Trophoblast cell (in vitro differentiated cells and primary cell): Measurements from ENCODE around the gene MAP1B.

Source experiments
- DNase-seq, 2 donors: peaks; one replicate each; pipeline ENCODE4 v3.0.0-alpha.2; 2016
- H2AFZ ChIP-seq: 2 replicates; pipeline ENCODE4 v1.6.1; 2013; ENCODE audit warnings: low read length, moderate library complexity, mild to moderate bottlenecking; ENCODE audit not compliant: insufficient read depth, poor library complexity
- H2AK5ac ChIP-seq: 2 replicates; pipeline ENCODE4 v1.6.1; 2013; ENCODE audit warnings: mild to moderate bottlenecking, low read length
- H2BK120ac ChIP-seq: 2 replicates; pipeline ENCODE4 v1.6.1; 2013; ENCODE audit warnings: low read length, mild to moderate bottlenecking, moderate library complexity; ENCODE audit not compliant: insufficient read depth, poor library complexity
- H2BK12ac ChIP-seq: 2 replicates; pipeline ENCODE4 v1.6.1; 2013; ENCODE audit warnings: mild to moderate bottlenecking, low read length, moderate library complexity
- H2BK5ac ChIP-seq: 2 replicates; pipeline ENCODE4 v1.6.1; 2013; ENCODE audit warnings: low read length, low read depth, moderate library complexity, mild to moderate bottlenecking; ENCODE audit not compliant: poor library complexity
- H3K14ac ChIP-seq: 2 replicates; pipeline ENCODE4 v1.6.1; 2013; ENCODE audit warnings: mild to moderate bottlenecking, low read length
- H3K18ac ChIP-seq: 2 replicates; pipeline ENCODE4 v1.6.1; 2013; ENCODE audit warnings: mild to moderate bottlenecking, low read length
- H3K23ac ChIP-seq: 2 replicates; pipeline ENCODE4 v1.6.1; 2013; ENCODE audit warnings: low read length
- H3K27ac ChIP-seq: 2 replicates; pipeline ENCODE4 v1.5.1; 2013; ENCODE audit warnings: low read depth, mild to moderate bottlenecking, inconsistent platforms, low read length, moderate library complexity
- H3K27me3 ChIP-seq: 2 replicates; pipeline ENCODE4 v1.6.1; 2013; ENCODE audit warnings: inconsistent platforms, mild to moderate bottlenecking, low read length, moderate library complexity; ENCODE audit not compliant: insufficient read depth
- H3K36me3 ChIP-seq, 2 experiments: 1 replicate in 1 of 2; 2 replicates in 1 of 2; pipeline ENCODE4 v1.6.1; 2013; ENCODE audit warnings: low read length in 2 of 2, mild to moderate bottlenecking in 2 of 2, moderate library complexity in 1 of 2; ENCODE audit not compliant: insufficient read depth in 2 of 2, control insufficient read depth in 1 of 2
- H3K4ac ChIP-seq: 2 replicates; pipeline ENCODE4 v1.6.1; 2013; ENCODE audit warnings: low read depth, mild to moderate bottlenecking, low read length, moderate library complexity
- H3K4me1 ChIP-seq, 2 experiments: 1 replicate in 1 of 2; 2 replicates in 1 of 2; pipeline ENCODE4 v1.6.1; 2013; ENCODE audit warnings: low read length in 2 of 2, mild to moderate bottlenecking in 2 of 2, moderate library complexity in 1 of 2; ENCODE audit not compliant: insufficient read depth in 2 of 2, control insufficient read depth in 1 of 2
- H3K4me2 ChIP-seq: 2 replicates; pipeline ENCODE4 v1.6.1; 2013; ENCODE audit warnings: inconsistent platforms, mild to moderate bottlenecking, low read length, moderate library complexity
- H3K4me3 ChIP-seq: 2 replicates; pipeline ENCODE4 v1.5.1; 2013; ENCODE audit warnings: mild to moderate bottlenecking, low read depth, low read length, inconsistent platforms
- H3K79me1 ChIP-seq: one replicate; pipeline ENCODE4 v1.6.1; 2013; ENCODE audit warnings: low read length
- H3K79me2 ChIP-seq: 2 replicates; pipeline ENCODE4 v1.6.1; 2013; ENCODE audit warnings: low read length, mild to moderate bottlenecking; ENCODE audit not compliant: control insufficient read depth, insufficient read depth, poor library complexity
- H3K9ac ChIP-seq: 2 replicates; pipeline ENCODE4 v1.6.1; 2013; ENCODE audit warnings: mild to moderate bottlenecking, low read length
- H3K9me3 ChIP-seq: 2 replicates; pipeline ENCODE4 v1.6.1; 2013; ENCODE audit warnings: low read depth, mild to moderate bottlenecking, control low read depth, inconsistent platforms, low read length; ENCODE audit not compliant: insufficient read depth
- H4K12ac ChIP-seq: 2 replicates; pipeline ENCODE4 v1.6.1; 2013; ENCODE audit warnings: low read depth, mild to moderate bottlenecking, low read length, moderate library complexity
- H4K8ac ChIP-seq: 2 replicates; pipeline ENCODE4 v1.6.1; 2013; ENCODE audit warnings: low read depth, mild to moderate bottlenecking, low read length, moderate library complexity
- H4K91ac ChIP-seq: one replicate; pipeline ENCODE4 v1.6.1; 2013; ENCODE audit warnings: low read depth, mild to moderate bottlenecking, low read length, moderate library complexity
- WGBS: extraction: QIAGEN DNeasy Blood & Tissue Kit; methylation state at CpG from one replicate; pipeline ENCODE4 v1.1.7; 2013; ENCODE audit warnings: missing lambda C conversion rate; ENCODE audit not compliant: insufficient read length, insufficient coverage; ENCODE audit errors: extremely low coverage; 5-methylcytosine and 5-hydroxymethylcytosine counted together

MAP1B gene

DNA sequence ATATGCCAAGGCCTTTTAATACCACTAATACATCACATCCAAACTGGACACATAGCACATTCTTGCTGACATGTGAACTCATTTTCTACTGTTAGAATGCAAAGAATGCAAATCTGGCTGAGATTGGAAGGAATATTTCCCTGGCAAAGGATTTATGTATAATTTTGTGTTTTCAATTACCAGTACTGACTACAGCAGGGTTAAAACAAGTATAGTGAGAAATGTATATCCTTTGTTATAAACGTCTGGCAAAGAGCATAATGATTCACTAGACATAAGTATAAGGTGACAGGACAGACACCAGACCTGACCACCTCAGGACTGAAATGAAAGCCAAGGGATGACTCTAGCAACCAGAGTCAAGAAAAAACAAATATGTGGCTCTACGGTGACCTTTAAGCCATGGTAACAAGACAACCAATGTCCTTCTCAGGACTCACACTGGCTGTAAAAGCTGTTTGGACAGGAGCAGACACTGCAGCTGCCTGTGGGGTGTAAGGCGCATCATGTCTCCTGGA, 117.7 kb downstream of the MAP1B start:
- H3K4me1 ChIP-seq: peaks cover 0 to 3% of the 10 kb centered on the region in 2 experiments
- WGBS: no CpG with 5 or more reads among the region's 3 CpGs
- no peak overlapping the region for H4K91ac ChIP-seq

DNA sequence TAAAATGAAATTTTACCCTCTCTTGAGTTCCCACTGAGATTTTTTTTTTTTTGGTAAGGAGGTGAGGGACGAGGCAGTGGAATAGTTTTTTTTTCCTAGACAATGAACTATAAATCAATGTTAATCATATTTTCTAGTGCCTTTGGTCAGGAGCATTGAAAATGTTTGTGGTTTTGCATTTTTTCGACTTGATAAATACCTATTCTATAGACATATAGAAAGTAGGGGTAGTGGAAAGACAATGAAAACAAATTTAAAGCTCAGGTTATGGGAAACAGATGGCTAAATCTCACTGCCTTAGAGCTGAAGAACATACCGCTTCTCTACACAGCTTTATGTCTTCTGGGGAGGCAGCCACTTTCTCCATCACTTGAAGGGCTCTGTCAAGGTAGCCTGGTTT, 118.5 kb downstream of the MAP1B start:
- Histone ChIP-seq H3K27ac (no peak overlapping the region), H3K18ac (no peak overlapping the region), H3K27me3 (no peaks in the 10 kb centered on the region), H3K79me2 (peaks cover 1% of the 10 kb centered on the region), H3K9ac (no peak overlapping the region), H3K4ac (no peak overlapping the region), H2AK5ac (no peak overlapping the region), H3K79me1 (no peaks in the 10 kb centered on the region), H3K23ac (no peak overlapping the region), H4K8ac (no peak overlapping the region), H3K4me2 (no peak overlapping the region), H2BK5ac (no peak overlapping the region), H2BK120ac (no peak overlapping the region), H3K14ac (no peak overlapping the region), H4K12ac (no peak overlapping the region), H3K9me3 (no peaks in the 10 kb centered on the region), H2AFZ (no peak overlapping the region), H2BK12ac (no peak overlapping the region), H3K36me3 (peaks cover 7 to 19% of the 10 kb centered on the region in 2 experiments), H3K4me3 (no peak overlapping the region), H4K91ac (no peak overlapping the region), H3K4me1 (peaks cover 0 to 3% of the 10 kb centered on the region in 2 experiments)
- no peak for DNase-seq
- no CpG with 5 or more reads among the region's 3 CpGs for WGBS

More for the DNA sequence above, 117.7 kb downstream of the MAP1B start:
- Histone ChIP-seq H3K9ac (no peak overlapping the region), H3K9me3 (no peaks in the 10 kb centered on the region), H2BK5ac (no peak overlapping the region), H2AK5ac (no peak overlapping the region), H4K8ac (peak overlapping the region; percentile 9), H3K79me2 (peaks cover 1% of the 10 kb centered on the region), H2AFZ (no peak overlapping the region), H3K4ac (no peak overlapping the region), H2BK120ac (no peak overlapping the region), H2BK12ac (no peak overlapping the region), H3K4me2 (no peak overlapping the region), H3K23ac (no peak overlapping the region), H3K79me1 (no peaks in the 10 kb centered on the region), H3K27me3 (no peaks in the 10 kb centered on the region), H3K4me3 (peak overlapping the region; percentile 4), H3K36me3 (peaks cover 9 to 26% of the 10 kb centered on the region in 2 experiments), H3K18ac (no peak overlapping the region), H4K12ac (no peak overlapping the region), H3K14ac (no peak overlapping the region), H3K27ac (no peak overlapping the region)
- DNase-seq: no peak

DNA sequence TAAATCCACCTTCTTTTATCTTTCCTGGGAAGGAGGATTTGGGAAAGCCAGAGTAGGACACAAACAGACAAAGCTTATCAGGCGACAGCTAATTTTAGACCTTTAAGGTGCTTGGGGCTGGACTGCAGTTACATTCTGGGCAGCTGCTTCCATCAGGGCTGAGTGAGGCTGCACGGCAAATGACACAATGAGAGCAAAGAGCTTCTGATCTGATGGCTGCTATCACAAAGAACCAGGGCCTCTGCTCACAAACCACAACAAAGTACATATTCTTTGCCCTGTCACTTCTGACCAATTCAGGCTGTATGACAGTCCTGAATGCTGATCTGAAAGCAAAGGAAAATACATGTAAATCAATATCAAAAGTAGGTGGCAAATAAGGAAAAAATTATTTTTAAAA, 119.7 kb downstream of the MAP1B start:
- H3K36me3 ChIP-seq: peaks cover 5 to 13% of the 10 kb centered on the region in 2 experiments
- H3K4me2 ChIP-seq: no peak overlapping the region
- H2BK120ac ChIP-seq: no peak overlapping the region
- no peak overlapping the region for H3K23ac ChIP-seq
- no peak overlapping the region for H4K12ac ChIP-seq
- no CpG with 5 or more reads among the region's 2 CpGs for WGBS
- H3K27ac ChIP-seq: no peak overlapping the region
- H4K8ac ChIP-seq: no peak overlapping the region
- H2AFZ ChIP-seq: no peak overlapping the region
- H3K79me1 ChIP-seq: no peaks in the 10 kb centered on the region
- no peaks in the 10 kb centered on the region for H3K9me3 ChIP-seq
- H2BK12ac ChIP-seq: no peak overlapping the region
- DNase-seq: no peak
- H3K79me2 ChIP-seq: peaks cover 1% of the 10 kb centered on the region
- no peak overlapping the region for H4K91ac ChIP-seq
- no peaks in the 10 kb centered on the region for H3K27me3 ChIP-seq
- no peak overlapping the region for H2AK5ac ChIP-seq
- H3K9ac ChIP-seq: no peak overlapping the region
- no peak overlapping the region for H3K4ac ChIP-seq
- H3K18ac ChIP-seq: no peak overlapping the region
- H3K4me3 ChIP-seq: no peak overlapping the region
- peaks cover 0 to 5% of the 10 kb centered on the region in 2 experiments for H3K4me1 ChIP-seq
- no peak overlapping the region for H3K14ac ChIP-seq
- no peak overlapping the region for H2BK5ac ChIP-seq

DNA sequence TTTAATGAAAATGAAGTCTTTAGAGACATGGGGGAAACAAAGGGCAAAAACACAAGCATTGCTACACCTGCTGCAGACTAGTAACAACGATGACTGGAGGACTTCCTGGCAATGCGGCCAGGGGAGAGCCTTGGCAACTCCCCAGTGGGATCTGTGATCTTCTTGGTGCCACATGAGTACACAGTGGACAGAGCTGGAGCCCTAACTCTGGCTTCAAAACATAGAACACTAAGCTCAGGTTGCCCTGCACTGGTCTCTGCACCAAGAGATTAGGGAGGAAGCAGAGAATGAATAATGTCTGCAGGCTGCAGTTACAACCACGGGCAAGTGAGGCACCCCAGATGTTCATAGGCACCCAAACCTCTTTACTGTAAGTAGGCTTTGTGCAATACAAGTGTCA, 121.7 kb downstream of the MAP1B start:
- H3K18ac ChIP-seq: no peak overlapping the region
- H4K12ac ChIP-seq: no peak overlapping the region
- DNase-seq: no peak
- H3K36me3 ChIP-seq: peaks cover 5 to 6% of the 10 kb centered on the region in 2 experiments
- no peak overlapping the region for H4K91ac ChIP-seq
- no peak overlapping the region for H3K9ac ChIP-seq
- no peak overlapping the region for H2BK120ac ChIP-seq
- no peak overlapping the region for H3K27ac ChIP-seq
- no peak overlapping the region for H3K4me2 ChIP-seq
- H4K8ac ChIP-seq: no peak overlapping the region
- no peak overlapping the region for H3K4ac ChIP-seq
- peaks cover 1% of the 10 kb centered on the region for H3K79me2 ChIP-seq
- no peak overlapping the region for H3K4me3 ChIP-seq
- no peak overlapping the region for H3K23ac ChIP-seq
- H3K79me1 ChIP-seq: no peaks in the 10 kb centered on the region
- no peak overlapping the region for H2BK12ac ChIP-seq
- no CpG with 5 or more reads among the region's 3 CpGs for WGBS
- no peak overlapping the region for H2AK5ac ChIP-seq
- H2BK5ac ChIP-seq: no peak overlapping the region
- no peak overlapping the region for H3K14ac ChIP-seq
- peaks cover 0 to 8% of the 10 kb centered on the region in 2 experiments for H3K4me1 ChIP-seq
- H3K9me3 ChIP-seq: no peaks in the 10 kb centered on the region
- no peaks in the 10 kb centered on the region for H3K27me3 ChIP-seq
- H2AFZ ChIP-seq: no peak overlapping the region
